ENCODE measurements around the gene MRGPRF.

Gene MRGPRF

GRCh38 chr11:69022260-69022659, 9.2 kb upstream of the MRGPRF start:
- no peak for DNase-seq (ENCODE audit: low read depth in 2 of 2)

GRCh38 chr11:69018924-69019323, 5.9 kb upstream of the MRGPRF start:
- DNase-seq (ENCODE audit: low read depth in 2 of 2), result no peak

- DNase-seq (ENCODE audit: low read depth in 2 of 2), result no peak
Observed at GRCh38 chr11:69017951-69018350, 4.9 kb upstream of the MRGPRF start.

GRCh38 chr11:69014898-69015549, 2.0 kb upstream of the MRGPRF start:
- DNase-seq (ENCODE audit: low read depth in 2 of 2), result no peak

GRCh38 chr11:69014084-69014851, 1.2 kb upstream of the MRGPRF start:
- DNase-seq (ENCODE audit: low read depth in 2 of 2), result no peak

GRCh38 chr11:69012092-69013008, 696 bp downstream of the MRGPRF start:
- DNase-seq (ENCODE audit: low read depth in 2 of 2), result no peak

GRCh38 chr11:69011624-69012091, 1.4 kb downstream of the MRGPRF start:
- no peak for DNase-seq (ENCODE audit: low read depth in 2 of 2)

- DNase-seq (ENCODE audit: low read depth in 2 of 2), result peak; percentile 28 to 31
Observed at GRCh38 chr11:69010964-69011623, 2.0 kb downstream of the MRGPRF start.

GRCh38 chr11:69010361-69010891, 2.6 kb downstream of the MRGPRF start:
- DNase-seq (ENCODE audit: low read depth in 2 of 2), result no peak

- DNase-seq (ENCODE audit: low read depth in 2 of 2), result no peak
Observed at GRCh38 chr11:69009441-69010211, 3.4 kb downstream of the MRGPRF start.

- DNase-seq (ENCODE audit: low read depth in 2 of 2), result no peak
Observed at GRCh38 chr11:69008737-69009440, 4.2 kb downstream of the MRGPRF start.

GRCh38 chr11:69007975-69008381, 5.1 kb downstream of the MRGPRF start:
- no peak for DNase-seq (ENCODE audit: low read depth in 2 of 2)

GRCh38 chr11:69006816-69007215, 6.2 kb downstream of the MRGPRF start:
- no peak for DNase-seq (ENCODE audit: low read depth in 2 of 2)

- no peak for DNase-seq (ENCODE audit: low read depth in 2 of 2)
Observed at GRCh38 chr11:69005631-69006368, 7.2 kb downstream of the MRGPRF start.

- no peak for DNase-seq (ENCODE audit: low read depth in 2 of 2)
Observed at GRCh38 chr11:69005183-69005630, 7.8 kb downstream of the MRGPRF start.

GRCh38 chr11:69004411-69005182, 8.4 kb downstream of the MRGPRF start:
- DNase-seq (ENCODE audit: low read depth in 2 of 2), result no peak

- DNase-seq (ENCODE audit: low read depth in 2 of 2), result no peak
Observed at GRCh38 chr11:69003866-69004367, 9.1 kb downstream of the MRGPRF start.

GRCh38 chr11:69003301-69003865, 9.7 kb downstream of the MRGPRF start:
- DNase-seq (ENCODE audit: low read depth in 2 of 2), result no peak

All from stimulated activated CD8-positive, alpha-beta memory T cell treated with anti-CD3 and anti-CD28 coated beads, Interleukin-15, amount 100 ng/mL, for 48 hours (primary cell).